Neural cell (in vitro differentiated cells): ENCODE measurements around the gene RIBC1. TPM values are rescaled to one million over a fixed set of nuclear protein-coding genes. Genes with fewer than 3 reads are reported as not detected.

Experiments
- H2AFZ ChIP-seq: fragments of 200-600, 300-800 bp; sonication (generic), shearing (Covaris generic); 2 replicates; pipeline ENCODE4 v1.6.0; 2014; ENCODE audit warnings: low read depth, mild to moderate bottlenecking, antibody characterized with exemption, low read length, moderate library complexity
- H3F3A ChIP-seq: fragments of 200-600 bp; shearing (Covaris generic); 2 replicates; pipeline ENCODE4 v1.6.1; 2016; ENCODE audit warnings: mild to moderate bottlenecking, moderate library complexity, mixed read lengths, antibody characterized with exemption, low read length; ENCODE audit not compliant: insufficient read depth, poor library complexity, severe bottlenecking
- H3K27ac ChIP-seq: fragments of 200-600, 300-800 bp; sonication (generic), shearing (Covaris generic); 2 replicates; pipeline ENCODE4 v1.5.1; 2014; ENCODE audit warnings: mild to moderate bottlenecking, low read length, moderate library complexity
- H3K27me3 ChIP-seq: fragments of 300-800, 200-600 bp; sonication (generic), shearing (Covaris generic); 2 replicates; pipeline ENCODE4 v1.6.0; 2014; ENCODE audit warnings: mild to moderate bottlenecking, low read depth, low read length, moderate library complexity; ENCODE audit not compliant: insufficient read depth
- H3K36me3 ChIP-seq: fragments of 300-800, 200-600 bp; sonication (generic), shearing (Covaris generic); 2 replicates; pipeline ENCODE4 v1.5.1; 2014; ENCODE audit warnings: mild to moderate bottlenecking, antibody characterized with exemption, low read length, moderate library complexity; ENCODE audit not compliant: insufficient read depth
- H3K4me2 ChIP-seq: fragments of 300-800, 200-600 bp; sonication (generic), shearing (Covaris generic); 2 replicates; pipeline ENCODE4 v1.6.0; 2014; ENCODE audit warnings: mild to moderate bottlenecking, low read length
- H3K4me3 ChIP-seq: fragments of 300-800, 200-600 bp; sonication (generic), shearing (Covaris generic); 2 replicates; pipeline ENCODE4 v1.5.1; 2014; ENCODE audit warnings: mild to moderate bottlenecking, low read length, moderate library complexity
- H3K79me2 ChIP-seq: fragments of 200-600 bp; shearing (Covaris generic); replicated peaks from 2 replicates; pipeline ENCODE4 v1.6.0; 2014; ENCODE audit warnings: mild to moderate bottlenecking, low read length, moderate library complexity; ENCODE audit not compliant: insufficient read depth
- H3K9ac ChIP-seq: fragments of 300-800, 200-600 bp; sonication (generic), shearing (Covaris generic); 2 replicates; pipeline ENCODE4 v1.6.1; 2016; ENCODE audit warnings: mild to moderate bottlenecking, low read length, mixed read lengths
- H3K9me2 ChIP-seq: fragments of 200-600 bp; shearing (Covaris generic); 2 replicates; pipeline ENCODE4 v1.6.1; 2016; ENCODE audit warnings: mild to moderate bottlenecking, low read length, mixed read lengths; ENCODE audit not compliant: insufficient read depth
- H3K9me3 ChIP-seq: fragments of 200-600, 300-800 bp; sonication (generic), shearing (Covaris generic); 2 replicates; pipeline ENCODE4 v1.6.1; 2016; ENCODE audit warnings: mild to moderate bottlenecking, mixed run types, low read length, moderate library complexity, mixed read lengths
- H4K20me1 ChIP-seq: fragments of 200-600 bp; shearing (Covaris generic); 2 replicates; pipeline ENCODE4 v1.6.1; 2016; ENCODE audit warnings: mild to moderate bottlenecking, mixed run types; ENCODE audit not compliant: insufficient read depth
- CTCF ChIP-seq: fragments of 450-650 bp; IDR thresholded peaks from 2 replicates; pipeline ENCODE4 v1.5.1; 2014; ENCODE audit warnings: antibody characterized with exemption, mild to moderate bottlenecking, moderate library complexity; ENCODE audit not compliant: poor library complexity, severe bottlenecking
- EP300 ChIP-seq: fragments of 450-650 bp; conservative IDR thresholded peaks from 2 replicates; pipeline ENCODE4 v1.6.1; 2014; ENCODE audit warnings: antibody characterized with exemption, mild to moderate bottlenecking, moderate library complexity; ENCODE audit not compliant: poor library complexity, severe bottlenecking
- EZH2 ChIP-seq: fragments of 200-600, 300-800 bp; shearing (Covaris generic), sonication (generic); IDR thresholded peaks from 2 replicates; pipeline ENCODE4 v1.6.1; 2014; ENCODE audit warnings: antibody characterized with exemption, low read length, borderline replicate concordance, mild to moderate bottlenecking; ENCODE audit not compliant: insufficient read depth, poor library complexity, severe bottlenecking
- MXI1 ChIP-seq: fragments of 450-650 bp; conservative IDR thresholded peaks from 2 replicates; pipeline ENCODE4 v1.6.1; 2014; ENCODE audit warnings: antibody characterized with exemption, mild to moderate bottlenecking; ENCODE audit not compliant: poor library complexity, severe bottlenecking
- POLR2AphosphoS5 ChIP-seq: IDR thresholded peaks from 2 replicates; pipeline ENCODE4 v1.6.1; 2012
- RAD21 ChIP-seq: fragments of 450-650 bp; conservative IDR thresholded peaks from 2 replicates; pipeline ENCODE4 v1.6.1; 2014; ENCODE audit warnings: antibody characterized with exemption, mild to moderate bottlenecking, moderate library complexity
- REST ChIP-seq: IDR thresholded peaks from 2 replicates; pipeline ENCODE4 v1.6.1; 2012; ENCODE audit warnings: borderline replicate concordance
- SMC3 ChIP-seq: fragments of 450-650 bp; conservative IDR thresholded peaks from 2 replicates; pipeline ENCODE4 v1.6.1; 2014; ENCODE audit warnings: antibody characterized with exemption, mild to moderate bottlenecking, moderate library complexity; ENCODE audit not compliant: poor library complexity
- TAF1 ChIP-seq: IDR thresholded peaks from 2 replicates; pipeline ENCODE4 v1.6.1; 2012; ENCODE audit warnings: low read depth
- polyA plus RNA-seq: library from polyadenylated mRNA; depleted of rRNA; stranded (reverse); fragments of >200 nt; gene quantifications from 2 replicates; pipeline ENCODE4 v1.2.3, GENCODE V29; 2014

Gene RIBC1
- polyA plus RNA-seq, 1 donor from 2014 or later = 0.84 TPM

DNA sequence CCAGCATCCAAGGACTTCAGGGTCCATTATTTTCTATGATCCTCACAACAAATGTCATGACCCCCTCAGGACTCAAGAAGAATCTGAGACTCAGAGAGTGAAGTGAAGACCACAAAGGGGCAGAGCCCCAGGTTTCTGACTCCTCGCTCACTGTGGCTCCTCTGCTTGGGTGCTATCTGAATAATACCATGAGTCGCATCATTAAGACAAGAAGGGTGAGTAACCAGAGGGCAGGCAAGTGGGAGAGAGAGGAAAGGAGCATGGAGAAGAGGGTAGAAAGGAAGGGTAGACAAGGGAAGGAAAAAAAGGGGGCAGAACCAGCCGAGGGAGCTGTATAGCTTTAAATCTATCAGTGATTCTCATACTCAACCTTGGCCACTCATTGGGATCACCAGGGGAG is 27.0 kb downstream of the RIBC1 start:
- Histone ChIP-seq H3K4me2 (no peak overlapping the region), H3K9me3 (no peaks in the 10 kb centered on the region), H3K36me3 (no peaks in the 10 kb centered on the region), H3K4me3 (no peak overlapping the region), H2AFZ (no peak overlapping the region), H4K20me1 (no peaks in the 10 kb centered on the region), H3K9ac (no peak overlapping the region), H3F3A (no peaks in the 10 kb centered on the region), H3K27me3 (no peaks in the 10 kb centered on the region), H3K79me2 (no peaks in the 10 kb centered on the region), H3K27ac (no peak overlapping the region), H3K9me2 (no peaks in the 10 kb centered on the region)
- TF ChIP-seq MXI1 (no peak), POLR2AphosphoS5 (no peak), SMC3 (no peak), TAF1 (no peak), EP300 (no peak), CTCF (no peak), REST (no peak), RAD21 (no peak), EZH2 (no peak)

GRCh38 chrX:53452812-53453211 is 30.1 kb downstream of the RIBC1 start:
- Histone ChIP-seq H3K4me3 (no peak overlapping the region), H3K36me3 (no peaks in the 10 kb centered on the region), H3K4me2 (no peak overlapping the region), H3K27ac (no peak overlapping the region), H3K27me3 (no peaks in the 10 kb centered on the region), H3F3A (no peaks in the 10 kb centered on the region), H3K79me2 (no peaks in the 10 kb centered on the region), H2AFZ (no peak overlapping the region), H3K9me2 (no peaks in the 10 kb centered on the region), H3K9ac (no peak overlapping the region), H4K20me1 (no peaks in the 10 kb centered on the region), H3K9me3 (no peaks in the 10 kb centered on the region)
- TF ChIP-seq EP300 = no peak
- no peak for TF ChIP-seq RAD21
- no peak for TF ChIP-seq TAF1
- TF ChIP-seq SMC3 = no peak
- no peak for TF ChIP-seq CTCF
- TF ChIP-seq EZH2 = no peak
- TF ChIP-seq MXI1 = no peak
- no peak for TF ChIP-seq POLR2AphosphoS5
- no peak for TF ChIP-seq REST
